HUES48 (cell line): ENCODE measurements around the gene SRGAP2B.
"Not testable (repeated sequence)": the region's sequence is repeated elsewhere in the genome, so short reads cannot be mapped to it uniquely, and the experiment has no call there.

Experiments used
- H3K27ac ChIP-seq: one replicate; pipeline ENCODE4 v1.7.0; 2013; ENCODE audit warnings: low read depth, low read length, inconsistent platforms
- H3K27me3 ChIP-seq: 2 replicates; pipeline ENCODE4 v1.6.1; 2013; ENCODE audit warnings: mild to moderate bottlenecking, low read length; ENCODE audit not compliant: control insufficient read depth, insufficient read depth
- H3K36me3 ChIP-seq: 2 replicates; pipeline ENCODE4 v1.6.1; 2013; ENCODE audit warnings: low read length; ENCODE audit not compliant: control insufficient read depth, insufficient read depth
- H3K4me1 ChIP-seq: 2 replicates; pipeline ENCODE4 v1.6.1; 2013; ENCODE audit warnings: mild to moderate bottlenecking, low read length; ENCODE audit not compliant: control insufficient read depth, insufficient read depth
- H3K4me3 ChIP-seq: 2 replicates; pipeline ENCODE4 v1.5.1; 2013; ENCODE audit warnings: mild to moderate bottlenecking, low read depth, low read length
- H3K9ac ChIP-seq: 2 replicates; pipeline ENCODE4 v1.6.1; 2013; ENCODE audit warnings: mild to moderate bottlenecking, low read depth, low read length, moderate library complexity
- H3K9me3 ChIP-seq: 2 replicates; pipeline ENCODE4 v1.6.1; 2013; ENCODE audit warnings: low read length; ENCODE audit not compliant: control insufficient read depth, insufficient read depth

The SRGAP2B gene

GRCh38 chr1:144900841-144901240 is 194.3 kb downstream of the SRGAP2B start:
- not testable (repeated sequence) for H3K9me3 ChIP-seq, H3K4me1 ChIP-seq, H3K27ac ChIP-seq, H3K9ac ChIP-seq, H3K4me3 ChIP-seq, H3K27me3 ChIP-seq, H3K36me3 ChIP-seq

- H3K4me1 ChIP-seq, H3K27me3 ChIP-seq, H3K9me3 ChIP-seq, H3K27ac ChIP-seq, H3K9ac ChIP-seq, H3K4me3 ChIP-seq, H3K36me3 ChIP-seq: not testable (repeated sequence)
Observed at GRCh38 chr1:144894454-144895201, 200.5 kb downstream of the SRGAP2B start.

- H3K27ac ChIP-seq, H3K9me3 ChIP-seq, H3K36me3 ChIP-seq, H3K9ac ChIP-seq, H3K4me1 ChIP-seq, H3K27me3 ChIP-seq, H3K4me3 ChIP-seq: not testable (repeated sequence)
Observed at GRCh38 chr1:144893710-144894438, 201.3 kb downstream of the SRGAP2B start.

GRCh38 chr1:144893062-144893461 is 202.1 kb downstream of the SRGAP2B start:
- H3K4me3 ChIP-seq, H3K27ac ChIP-seq, H3K27me3 ChIP-seq, H3K4me1 ChIP-seq, H3K36me3 ChIP-seq, H3K9me3 ChIP-seq, H3K9ac ChIP-seq: not testable (repeated sequence)

- not testable (repeated sequence) for H3K27me3 ChIP-seq, H3K36me3 ChIP-seq, H3K9me3 ChIP-seq, H3K4me1 ChIP-seq, H3K27ac ChIP-seq, H3K4me3 ChIP-seq, H3K9ac ChIP-seq
Observed at GRCh38 chr1:144889450-144890115, 205.5 kb downstream of the SRGAP2B start.

GRCh38 chr1:144883022-144883421 is 212.1 kb downstream of the SRGAP2B start:
- not testable (repeated sequence) for H3K27me3 ChIP-seq, H3K9ac ChIP-seq, H3K4me1 ChIP-seq, H3K9me3 ChIP-seq, H3K27ac ChIP-seq, H3K4me3 ChIP-seq, H3K36me3 ChIP-seq

GRCh38 chr1:144882343-144882742 is 212.8 kb downstream of the SRGAP2B start:
- not testable (repeated sequence) for H3K4me1 ChIP-seq, H3K36me3 ChIP-seq, H3K27ac ChIP-seq, H3K9me3 ChIP-seq, H3K27me3 ChIP-seq, H3K9ac ChIP-seq, H3K4me3 ChIP-seq

- H3K4me3 ChIP-seq, H3K4me1 ChIP-seq, H3K27ac ChIP-seq, H3K9me3 ChIP-seq, H3K9ac ChIP-seq, H3K36me3 ChIP-seq, H3K27me3 ChIP-seq: not testable (repeated sequence)
Observed at GRCh38 chr1:144858607-144859006, 236.5 kb downstream of the SRGAP2B start.
